Measurements from ENCODE around the gene LBX1. TPM values are rescaled to one million over a fixed set of nuclear protein-coding genes. Genes with fewer than 3 reads are reported as not detected.

The LBX1 gene
- total and polyA plus RNA-seq, 2 donors (not counting 3 experiments of a cell fraction or from before 2014, with no cell fraction given) = not detected

DNA sequence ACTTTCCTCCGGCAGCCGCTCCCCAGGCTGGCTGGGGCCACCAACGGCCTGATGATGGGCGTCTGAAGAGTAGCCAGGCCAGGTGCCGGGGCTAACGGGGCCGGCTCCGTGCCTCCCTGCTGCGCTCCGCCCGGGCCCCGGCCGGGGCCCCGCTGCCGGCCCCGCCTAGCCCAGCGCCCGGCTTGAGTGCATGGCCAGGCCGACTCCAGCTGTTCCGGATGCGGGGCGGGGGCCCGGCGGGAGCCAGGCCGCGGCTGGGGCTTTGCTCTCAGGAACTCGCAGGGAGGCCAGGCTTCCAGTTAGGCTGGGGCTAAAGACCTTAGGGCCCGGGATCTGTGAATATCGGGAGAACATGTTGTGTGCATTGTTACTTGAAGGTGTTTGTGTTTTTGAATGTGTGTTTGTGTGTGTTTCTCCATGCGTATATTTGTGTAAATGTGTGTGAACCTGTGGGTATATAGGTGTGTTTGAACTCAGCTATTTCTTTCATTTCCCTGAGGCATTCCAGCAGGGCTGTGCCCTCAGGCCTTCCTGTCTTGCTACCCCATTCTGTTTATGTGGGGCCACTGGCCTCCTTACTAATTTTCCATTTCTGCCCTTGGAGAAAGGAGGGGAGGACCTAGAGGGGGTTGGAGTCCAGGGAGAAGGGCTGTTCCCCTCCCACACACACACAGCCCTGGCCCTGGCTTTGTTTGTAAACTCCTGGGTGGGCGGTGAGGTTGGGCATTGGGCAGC lies 1.1 kb upstream of the LBX1 start:
- Histone ChIP-seq H3K4me3 (replicated peaks in 1 of 3; ENCODE audit: insufficient read depth in 1 of 3, low read depth in 1 of 3, low read length in 3 of 3) (no peak overlapping the region), H4K20me1 (replicated peaks; ENCODE audit: control insufficient read depth, extremely low read depth, insufficient read depth, low read length) (no peaks in the 10 kb centered on the region), H3K27me3 (ENCODE audit: control insufficient read depth in 2 of 2, insufficient read depth in 2 of 2, low read length in 2 of 2) (peaks cover 90 to 100% of the 10 kb centered on the region in 2 experiments), H3K9me1 (replicated peaks; ENCODE audit: control insufficient read depth, extremely low read depth, insufficient read depth, low read length) (no peaks in the 10 kb centered on the region), H3K4me2 (ENCODE audit: insufficient read depth, low read length) (no peak overlapping the region), H3K36me3 (ENCODE audit: control insufficient read depth in 2 of 2, extremely low read depth in 1 of 2, insufficient read depth in 2 of 2, low read length in 2 of 2) (no peaks in the 10 kb centered on the region), H3K79me2 (ENCODE audit: control insufficient read depth, insufficient read depth, low read length) (no peaks in the 10 kb centered on the region), H3K27ac (ENCODE audit: insufficient read depth, low read depth, low read length) (no peak overlapping the region), H3K9ac (replicated peaks; ENCODE audit: extremely low read depth, insufficient read depth, low read length) (no peak overlapping the region), H3K4me1 (ENCODE audit: control insufficient read depth, extremely low read depth, insufficient read depth, low read length) (no peaks in the 10 kb centered on the region), H3K9me3 (replicated peaks; ENCODE audit: control insufficient read depth, insufficient read depth, low read length) (no peaks in the 10 kb centered on the region), H2AFZ (ENCODE audit: low read depth, low read length) (no peak overlapping the region)
- DNase-seq (ENCODE audit: low read depth, low spot score) (no peak), FAIRE-seq (no peak)
- TF ChIP-seq POLR2A (IDR thresholded peaks at IDR 0.05; ENCODE audit: low read depth, low read length) (no peak), EZH2 (IDR thresholded peaks at IDR 0.05; ENCODE audit: borderline replicate concordance, low read depth, low read length, severe bottlenecking) (peak; percentile 11)
- CTCF ChIA-PET = interaction anchor here (1.5 kb wide), 1 partner anchor 9 kb away, joined by 10 read pairs; no protein-coding TSS in a partner anchor
- BruUV-seq (replicated peaks) = no TSS peak
- POLR2A ChIA-PET = no interaction called here
- intact Hi-C loops (cut with micrococcal nuclease) = no loop called here
- dilution Hi-C loops (cut with MboI; ENCODE audit: extremely low pct_ligation_motif_present, low sequenced_read_pairs) = no loop called here

DNA sequence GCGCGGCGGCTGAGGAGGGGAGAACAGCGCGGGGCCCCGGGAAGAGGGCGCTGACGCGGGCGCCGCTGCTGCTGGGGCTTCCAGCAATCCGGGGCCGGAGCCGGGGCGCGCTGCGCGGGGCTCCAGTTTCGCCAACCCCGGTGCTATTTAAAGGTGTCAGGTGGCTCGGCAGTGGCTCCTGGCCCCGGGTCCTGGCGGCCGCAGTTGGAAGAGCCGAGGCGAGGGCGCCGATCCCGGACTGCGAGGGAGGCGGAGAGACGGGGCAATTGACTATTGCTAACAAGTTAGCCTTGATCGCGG lies 347 bp downstream of the LBX1 start:
- no peak overlapping the region for H3K9ac ChIP-seq (replicated peaks; ENCODE audit: extremely low read depth, insufficient read depth, low read length)
- H3K79me2 ChIP-seq (ENCODE audit: control insufficient read depth, insufficient read depth, low read length) = no peaks in the 10 kb centered on the region
- no peak overlapping the region for H2AFZ ChIP-seq (ENCODE audit: low read depth, low read length)
- H4K20me1 ChIP-seq (replicated peaks; ENCODE audit: control insufficient read depth, extremely low read depth, insufficient read depth, low read length) = no peaks in the 10 kb centered on the region
- dilution Hi-C loops (cut with MboI; ENCODE audit: extremely low pct_ligation_motif_present, low sequenced_read_pairs) = no loop called here
- H3K4me3 ChIP-seq (replicated peaks in 1 of 3; ENCODE audit: insufficient read depth in 1 of 3, low read depth in 1 of 3, low read length in 3 of 3) = no peak overlapping the region
- POLR2A ChIA-PET = no interaction called here
- peaks cover 85 to 99% of the 10 kb centered on the region in 2 experiments for H3K27me3 ChIP-seq (ENCODE audit: control insufficient read depth in 2 of 2, insufficient read depth in 2 of 2, low read length in 2 of 2)
- intact Hi-C loops (cut with micrococcal nuclease) = no loop called here
- no peaks in the 10 kb centered on the region for H3K4me1 ChIP-seq (ENCODE audit: control insufficient read depth, extremely low read depth, insufficient read depth, low read length)
- no peak for FAIRE-seq
- DNase-seq (ENCODE audit: low read depth, low spot score) = no peak
- no TSS peak for BruUV-seq (replicated peaks)
- TF ChIP-seq POLR2AphosphoS5 (IDR thresholded peaks at IDR 0.05; ENCODE audit: insufficient read depth, low read depth, low read length) = no peak
- TF ChIP-seq, protein P1, sequence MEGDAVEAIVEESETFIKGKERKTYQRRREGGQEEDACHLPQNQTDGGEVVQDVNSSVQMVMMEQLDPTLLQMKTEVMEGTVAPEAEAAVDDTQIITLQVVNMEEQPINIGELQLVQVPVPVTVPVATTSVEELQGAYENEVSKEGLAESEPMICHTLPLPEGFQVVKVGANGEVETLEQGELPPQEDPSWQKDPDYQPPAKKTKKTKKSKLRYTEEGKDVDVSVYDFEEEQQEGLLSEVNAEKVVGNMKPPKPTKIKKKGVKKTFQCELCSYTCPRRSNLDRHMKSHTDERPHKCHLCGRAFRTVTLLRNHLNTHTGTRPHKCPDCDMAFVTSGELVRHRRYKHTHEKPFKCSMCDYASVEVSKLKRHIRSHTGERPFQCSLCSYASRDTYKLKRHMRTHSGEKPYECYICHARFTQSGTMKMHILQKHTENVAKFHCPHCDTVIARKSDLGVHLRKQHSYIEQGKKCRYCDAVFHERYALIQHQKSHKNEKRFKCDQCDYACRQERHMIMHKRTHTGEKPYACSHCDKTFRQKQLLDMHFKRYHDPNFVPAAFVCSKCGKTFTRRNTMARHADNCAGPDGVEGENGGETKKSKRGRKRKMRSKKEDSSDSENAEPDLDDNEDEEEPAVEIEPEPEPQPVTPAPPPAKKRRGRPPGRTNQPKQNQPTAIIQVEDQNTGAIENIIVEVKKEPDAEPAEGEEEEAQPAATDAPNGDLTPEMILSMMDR (IDR thresholded peaks at IDR 0.05; ENCODE audit: extremely low read depth in 1 of 2, insufficient read depth in 1 of 2, low read depth in 1 of 2, low read length in 2 of 2) = no peak
- TF ChIP-seq EZH2 (IDR thresholded peaks at IDR 0.05; ENCODE audit: borderline replicate concordance, low read depth, low read length, severe bottlenecking) = peak; percentile 92
- no peak for TF ChIP-seq GATA2 (IDR thresholded peaks at IDR 0.05; ENCODE audit: insufficient read depth, insufficient read length, low read depth, low read length)
- no peaks in the 10 kb centered on the region for H3K36me3 ChIP-seq (ENCODE audit: control insufficient read depth in 2 of 2, extremely low read depth in 1 of 2, insufficient read depth in 2 of 2, low read length in 2 of 2)
- CTCF ChIA-PET = interaction anchor here (1.2 to 1.5 kb wide), 2 partner anchors 8 to 10 kb away, joined by 6 to 10 read pairs; no protein-coding TSS in a partner anchor
- H3K4me2 ChIP-seq (ENCODE audit: insufficient read depth, low read length) = no peak overlapping the region
- no peaks in the 10 kb centered on the region for H3K9me1 ChIP-seq (replicated peaks; ENCODE audit: control insufficient read depth, extremely low read depth, insufficient read depth, low read length)
- H3K9me3 ChIP-seq (replicated peaks; ENCODE audit: control insufficient read depth, insufficient read depth, low read length) = no peaks in the 10 kb centered on the region
- H3K27ac ChIP-seq (ENCODE audit: insufficient read depth, low read depth, low read length) = no peak overlapping the region
